K562 (cell line): ENCODE measurements around the gene ADCY6. TPM values are rescaled to one million over a fixed set of nuclear protein-coding genes. Genes with fewer than 3 reads are reported as not detected.

Experiments used
- ATAC-seq: fragments of 200-7000 bp; cut with Tn5 transposase; 3 replicates; pipeline ENCODE4 v1.9.1; 2020; ENCODE audit warnings: moderate library complexity
- BruUV-seq: library from RNA; stranded (reverse); fragments of 400-500 nt; replicated peaks from 2 replicates; lab custom pipeline; 2021; lab: Mats Ljungman, UMichigan
- CTCF ChIA-PET: fragments of 300-600 bp; formaldehyde crosslinking; extraction: SDS; loops from one replicate; lab custom pipeline; 2021; ENCODE audit warnings: low intra/inter-chr PET ratio; lab: Yijun Ruan, JAX
- POLR2A ChIA-PET: fragments of 300-600, 350-650 bp; sonication (Branson Sonifier 250); formaldehyde crosslinking; extraction: SDS; loops from one replicate; lab custom pipeline; 2021; ENCODE audit warnings: antibody characterized with exemption, inconsistent platforms; lab: Yijun Ruan, JAX
- DNase-seq, 4 experiments: peaks; one replicate each; pipeline versions ENCODE4 v3.0.0 to v3.0.0-alpha.2; 2011 to 2018; ENCODE audit warnings: low spot score in 3 of 4, mixed read lengths in 3 of 4; ENCODE audit errors: extremely low read depth in 1 of 4
- FAIRE-seq: peaks from 2 replicates; lab custom pipeline; 2011; peaks lifted over from hg19 to GRCh38; lab: Jason Lieb, UNC
- H2AFZ ChIP-seq: 2 replicates; pipeline ENCODE4 v1.6.0; 2011; ENCODE audit warnings: low read depth, low read length, control low read depth, inconsistent platforms
- H3K27ac ChIP-seq: fragments of 200-600 bp; 3 replicates; pipeline ENCODE4 v1.8.0; 2011; ENCODE audit warnings: low read depth, mild to moderate bottlenecking, control low read depth, inconsistent platforms, low read length, moderate library complexity, mixed read lengths; ENCODE audit errors: extremely low read depth
- H3K27me3 ChIP-seq, 2 experiments: fragments of 300-600 bp in 1 of 2; 2 replicates in 1 of 2; 3 replicates in 1 of 2; pipeline versions ENCODE4 v1.6.0 to v1.8.0; 2011; ENCODE audit warnings: inconsistent platforms in 2 of 2, low read length in 2 of 2, mild to moderate bottlenecking in 1 of 2, mixed read lengths in 1 of 2, moderate library complexity in 1 of 2; ENCODE audit not compliant: control insufficient read depth in 2 of 2, insufficient read depth in 2 of 2
- H3K36me3 ChIP-seq: fragments of 300-600 bp; 3 replicates; pipeline ENCODE4 v1.8.0; 2011; ENCODE audit warnings: mild to moderate bottlenecking, low read length, inconsistent platforms; ENCODE audit not compliant: control insufficient read depth, insufficient read depth
- H3K4me1 ChIP-seq, 2 experiments: fragments of 200-600 bp in 1 of 2; replicated peaks in 1 of 2; 2 replicates in 1 of 2; 3 replicates in 1 of 2; pipeline versions ENCODE4 v1.5.1 to v1.8.0; 2011; ENCODE audit warnings: inconsistent platforms in 2 of 2, low read length in 2 of 2, mild to moderate bottlenecking in 1 of 2, mixed read lengths in 1 of 2, moderate library complexity in 1 of 2; ENCODE audit not compliant: control insufficient read depth in 2 of 2, insufficient read depth in 2 of 2
- H3K4me2 ChIP-seq: 2 replicates; pipeline ENCODE4 v1.6.1; 2011; ENCODE audit warnings: low read length, control low read depth, inconsistent platforms, mixed read lengths; ENCODE audit not compliant: insufficient read depth
- H3K4me3 ChIP-seq: fragments of 200-600 bp; sonication (generic), shearing (Covaris generic); 2 replicates; pipeline ENCODE4 v1.5.1; 2016; ENCODE audit warnings: control low read depth, inconsistent platforms
- H3K79me2 ChIP-seq: fragments of 200-600 bp; 3 replicates; pipeline ENCODE4 v1.8.0; 2011; ENCODE audit warnings: low read length, inconsistent platforms; ENCODE audit not compliant: control insufficient read depth, insufficient read depth
- H3K9ac ChIP-seq, 2 experiments: 2 replicates each; pipeline versions ENCODE4 v1.6.0 to v1.6.1; 2011; ENCODE audit warnings: low read depth in 2 of 2, low read length in 2 of 2, control low read depth in 1 of 2, inconsistent platforms in 1 of 2, mild to moderate bottlenecking in 1 of 2, mixed read lengths in 1 of 2; ENCODE audit not compliant: insufficient read depth in 1 of 2
- H3K9me1 ChIP-seq: one replicate; pipeline ENCODE4 v1.6.0; 2011; ENCODE audit warnings: inconsistent platforms, mild to moderate bottlenecking, low read length, moderate library complexity; ENCODE audit not compliant: control insufficient read depth, insufficient read depth
- H3K9me3 ChIP-seq: replicated peaks from 2 replicates; pipeline ENCODE4 v1.5.1; 2011; ENCODE audit warnings: low read depth, low read length, inconsistent platforms; ENCODE audit not compliant: control insufficient read depth, insufficient read depth
- H4K20me1 ChIP-seq: replicated peaks from 2 replicates; pipeline ENCODE4 v1.6.1; 2011; ENCODE audit warnings: low read length, inconsistent platforms, mixed read lengths; ENCODE audit not compliant: control insufficient read depth, insufficient read depth
- ELF4 ChIP-seq: fragments of 450-650 bp; formaldehyde crosslinking; IDR thresholded peaks from 2 replicates; pipeline ENCODE4 v1.4.0; 2022; ENCODE audit warnings: missing genetic modification characterization
- EP400 ChIP-seq: fragments of 450-650 bp; IDR thresholded peaks from 2 replicates; pipeline ENCODE4 v1.6.1; 2017; ENCODE audit warnings: antibody characterized with exemption, mild to moderate bottlenecking, moderate library complexity
- ILF3 ChIP-seq: fragments of 450-650 bp; IDR thresholded peaks from 2 replicates; pipeline ENCODE4 v1.6.1; 2018; ENCODE audit warnings: antibody characterized with exemption, mild to moderate bottlenecking, moderate library complexity, borderline replicate concordance
- SIN3B ChIP-seq: fragments of 450-650 bp; IDR thresholded peaks from 2 replicates; pipeline ENCODE4 v1.6.1; 2017; ENCODE audit warnings: low read depth, mild to moderate bottlenecking, moderate library complexity
- TBL1XR1 ChIP-seq, 2 experiments: IDR thresholded peaks; 2 replicates each; pipeline ENCODE4 v1.6.1; 2012; ENCODE audit warnings: improper control_type of control experiment in 2 of 2, low read length in 2 of 2, mild to moderate bottlenecking in 1 of 2
- ZBTB33 ChIP-seq: sonication (generic); formaldehyde crosslinking; IDR thresholded peaks from 2 replicates; pipeline ENCODE4 v1.8.1; 2023; ENCODE audit warnings: mild to moderate bottlenecking, missing genetic modification reagents
- ZNF740 ChIP-seq, 3 experiments: fragments of 200-800 bp in 1 of 3; sonication (Bioruptor generic) in 1 of 3; sonication (generic) in 1 of 3; formaldehyde crosslinking in 1 of 3; IDR thresholded peaks; 2 replicates each; pipeline versions ENCODE4 v1.6.1 to v1.8.0; 2016 to 2022; ENCODE audit warnings: mild to moderate bottlenecking in 2 of 3, missing compliant biosample characterization in 2 of 3, missing genetic modification characterization in 2 of 3, missing genetic modification reagents in 1 of 3
- WGBS: fragments of 100-300 bp; shearing (Covaris generic); methylation state at CpG from one replicate; pipeline ENCODE4 v1.1.6; 2016; ENCODE audit warnings: low coverage, mixed read lengths; ENCODE audit not compliant: insufficient coverage; ENCODE audit errors: missing lambda C conversion rate; 5-methylcytosine and 5-hydroxymethylcytosine counted together
- in situ Hi-C: fragments of 300-500 bp; cut with MboI; formaldehyde crosslinking; loops from 4 replicates; pipeline ENCODE4 v1.15.0; 2018; ENCODE audit warnings: inconsistent platforms, mixed read lengths
- intact Hi-C: fragments of 100-400 bp; cut with micrococcal nuclease; formaldehyde crosslinking; loops from 2 replicates; pipeline ENCODE4 v1.14.2; 2022
- polyA plus RNA-seq, 8 experiments: library from polyadenylated mRNA; depleted of rRNA in 4 of 8; stranded (reverse) in 5 of 8; unstranded in 3 of 8; fragments of >200 nt; fragmentation: Nextera tagmentation in 2 of 8; fragmentation: Illumina TruSeq in 1 of 8; extraction: Ambion mirVana in 2 of 8; extraction: Trizol in 1 of 8; gene quantifications; 2 replicates each; pipeline versions ENCODE4 v1.2.1 to v1.2.3, GENCODE V29; 2011 to 2014; ENCODE audit warnings: inconsistent platforms in 1 of 8, missing spikeins in 1 of 8
- total RNA-seq, 7 experiments: library from RNA; depleted of rRNA in 6 of 7; stranded (reverse); fragments of >200 nt in 6 of 7; fragmentation: Illumina TruSeq in 2 of 7; extraction: Trizol in 2 of 7; gene quantifications; 2 replicates each; pipeline versions ENCODE4 v1.2.1 to v1.2.3, GENCODE V29; 2011 to 2021; ENCODE audit warnings: low replicate concordance in 1 of 7
- TF ChIP-seq, protein P1 (sequence below): fragments of 450-650 bp; IDR thresholded peaks from 2 replicates; pipeline ENCODE4 v1.6.1; 2016
- TF ChIP-seq, protein P2 (sequence below): fragments of 150-350 bp; IDR thresholded peaks from 2 replicates; pipeline ENCODE4 v1.6.1; 2014; ENCODE audit warnings: low read depth, mild to moderate bottlenecking, low read length, borderline replicate concordance

Gene ADCY6
- total and polyA plus RNA-seq, 9 of the 15 experiments (the other 6 are each of a cell fraction or from before 2014, with no cell fraction given), result 0.01 to 1.0 (median 0.53) TPM

- H3K4me1 ChIP-seq, result no peaks in the 10 kb centered on the region; a peak in 1 of 5 replicates
- no TSS peak for BruUV-seq
- no peak overlapping the region for H3K27ac ChIP-seq
- FAIRE-seq, result no peak
- POLR2A ChIA-PET, result interaction anchor here (0.5 kb wide), 1 partner anchor 760 kb away, joined by 4 read pairs; no protein-coding TSS in a partner anchor
- ATAC-seq, result no peak
- no peaks in the 10 kb centered on the region for H3K79me2 ChIP-seq
- CTCF ChIA-PET, result no interaction called here
- 0% methylated on average over 9 of the region's 9 CpGs for WGBS
- no peak for DNase-seq
- no peak overlapping the region for H3K4me2 ChIP-seq
- no peaks in the 10 kb centered on the region for H3K36me3 ChIP-seq
- H3K4me3 ChIP-seq, result no peak overlapping the region
- no peak overlapping the region for H3K9ac ChIP-seq
- intact Hi-C loops (no loop called here), in situ Hi-C loops (no loop called here)
- no peaks in the 10 kb centered on the region for H4K20me1 ChIP-seq
- peaks cover 4% of the 10 kb centered on the region for H3K9me1 ChIP-seq
- no peak for TF ChIP-seq EP400
- no peak for TF ChIP-seq ZNF740 (CRISPR knock-in tag; IDR thresholded peaks at IDR 0.05)
- TF ChIP-seq ZNF740 (tag; IDR thresholded peaks at IDR 0.05), result no peak
- TF ChIP-seq ZBTB33 (CRISPR knock-in tag), result no peak
- TF ChIP-seq, protein P1, sequence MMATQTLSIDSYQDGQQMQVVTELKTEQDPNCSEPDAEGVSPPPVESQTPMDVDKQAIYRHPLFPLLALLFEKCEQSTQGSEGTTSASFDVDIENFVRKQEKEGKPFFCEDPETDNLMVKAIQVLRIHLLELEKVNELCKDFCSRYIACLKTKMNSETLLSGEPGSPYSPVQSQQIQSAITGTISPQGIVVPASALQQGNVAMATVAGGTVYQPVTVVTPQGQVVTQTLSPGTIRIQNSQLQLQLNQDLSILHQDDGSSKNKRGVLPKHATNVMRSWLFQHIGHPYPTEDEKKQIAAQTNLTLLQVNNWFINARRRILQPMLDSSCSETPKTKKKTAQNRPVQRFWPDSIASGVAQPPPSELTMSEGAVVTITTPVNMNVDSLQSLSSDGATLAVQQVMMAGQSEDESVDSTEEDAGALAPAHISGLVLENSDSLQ, result no peak
- no peak for TF ChIP-seq SIN3B
- TF ChIP-seq ILF3, result no peak
- no peak for TF ChIP-seq ELF4 (CRISPR knock-in tag)
- TF ChIP-seq, protein P2, sequence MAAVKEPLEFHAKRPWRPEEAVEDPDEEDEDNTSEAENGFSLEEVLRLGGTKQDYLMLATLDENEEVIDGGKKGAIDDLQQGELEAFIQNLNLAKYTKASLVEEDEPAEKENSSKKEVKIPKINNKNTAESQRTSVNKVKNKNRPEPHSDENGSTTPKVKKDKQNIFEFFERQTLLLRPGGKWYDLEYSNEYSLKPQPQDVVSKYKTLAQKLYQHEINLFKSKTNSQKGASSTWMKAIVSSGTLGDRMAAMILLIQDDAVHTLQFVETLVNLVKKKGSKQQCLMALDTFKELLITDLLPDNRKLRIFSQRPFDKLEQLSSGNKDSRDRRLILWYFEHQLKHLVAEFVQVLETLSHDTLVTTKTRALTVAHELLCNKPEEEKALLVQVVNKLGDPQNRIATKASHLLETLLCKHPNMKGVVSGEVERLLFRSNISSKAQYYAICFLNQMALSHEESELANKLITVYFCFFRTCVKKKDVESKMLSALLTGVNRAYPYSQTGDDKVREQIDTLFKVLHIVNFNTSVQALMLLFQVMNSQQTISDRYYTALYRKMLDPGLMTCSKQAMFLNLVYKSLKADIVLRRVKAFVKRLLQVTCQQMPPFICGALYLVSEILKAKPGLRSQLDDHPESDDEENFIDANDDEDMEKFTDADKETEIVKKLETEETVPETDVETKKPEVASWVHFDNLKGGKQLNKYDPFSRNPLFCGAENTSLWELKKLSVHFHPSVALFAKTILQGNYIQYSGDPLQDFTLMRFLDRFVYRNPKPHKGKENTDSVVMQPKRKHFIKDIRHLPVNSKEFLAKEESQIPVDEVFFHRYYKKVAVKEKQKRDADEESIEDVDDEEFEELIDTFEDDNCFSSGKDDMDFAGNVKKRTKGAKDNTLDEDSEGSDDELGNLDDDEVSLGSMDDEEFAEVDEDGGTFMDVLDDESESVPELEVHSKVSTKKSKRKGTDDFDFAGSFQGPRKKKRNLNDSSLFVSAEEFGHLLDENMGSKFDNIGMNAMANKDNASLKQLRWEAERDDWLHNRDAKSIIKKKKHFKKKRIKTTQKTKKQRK, result no peak
- no peak for TF ChIP-seq TBL1XR1 (IDR thresholded peaks at IDR 0.05; ENCODE audit: low read length in 2 of 2)
- peaks cover 29 to 75% of the 10 kb centered on the region in 2 experiments for H3K27me3 ChIP-seq
- no peaks in the 10 kb centered on the region for H3K9me3 ChIP-seq
- no peak overlapping the region for H2AFZ ChIP-seq
Observed at GRCh38 chr12:48768736-48769135, 20.2 kb downstream of the ADCY6 start.
